DMS153 treated with DMSO at 0.1 percent for 48 hours (cell line): ENCODE results near the gene TGFBR3L.
A peak's percentile ranks its signal among the peaks of the same experiment; 100 is the strongest.
"Not testable (repeated sequence)": the region's sequence is repeated elsewhere in the genome, so short reads cannot be mapped to it uniquely, and the experiment has no call there.

Experiments used
- DNase-seq: peaks from one replicate; lab custom pipeline; 2025; ENCODE audit not compliant: unreplicated experiment; lab: John Stamatoyannopoulos, UW

Gene TGFBR3L

GRCh38 chr19:7916103-7916954 lies 1.7 kb downstream of the TGFBR3L start:
- DNase-seq, result no peak

- no peak for DNase-seq
Measured at GRCh38 chr19:7916955-7917266, 2.3 kb downstream of the TGFBR3L start.

- no peak for DNase-seq
Measured at GRCh38 chr19:7917267-7918061, 2.8 kb downstream of the TGFBR3L start.

GRCh38 chr19:7918062-7918614 lies 3.5 kb downstream of the TGFBR3L start:
- not testable (repeated sequence) for DNase-seq

GRCh38 chr19:7918615-7919421 lies 4.2 kb downstream of the TGFBR3L start:
- no peak for DNase-seq

- peak; percentile 79 for DNase-seq
Measured at GRCh38 chr19:7919610-7920518, 5.2 kb downstream of the TGFBR3L start, which contains the start of gene SNAPC2. SNAPC2 (plus strand) TSS chr19:7920338; CDS start chr19:7920367, 29 bp downstream.

- peak; percentile 94 for DNase-seq
Measured at GRCh38 chr19:7920519-7921301, 6.1 kb downstream of the TGFBR3L start.

GRCh38 chr19:7921302-7921966 lies 6.8 kb downstream of the TGFBR3L start:
- no peak for DNase-seq

- no peak for DNase-seq
Measured at GRCh38 chr19:7921967-7922835, 7.6 kb downstream of the TGFBR3L start.

- DNase-seq, result no peak
Measured at GRCh38 chr19:7922836-7923195, 8.2 kb downstream of the TGFBR3L start.

GRCh38 chr19:7923295-7924191 lies 8.9 kb downstream of the TGFBR3L start:
- no peak for DNase-seq

GRCh38 chr19:7924241-7924640 lies 9.6 kb downstream of the TGFBR3L start:
- DNase-seq, result no peak

GRCh38 chr19:7924651-7925170 lies 10.1 kb downstream of the TGFBR3L start:
- DNase-seq, result no peak

- peak; percentile 46 for DNase-seq
Measured at GRCh38 chr19:7925171-7925851, 10.7 kb downstream of the TGFBR3L start.

GRCh38 chr19:7926021-7926726 lies 11.5 kb downstream of the TGFBR3L start, which contains the start of gene CTXN1:
CTXN1 (minus strand) TSS chr19:7926135; CDS start chr19:7925538, 597 bp downstream.
- DNase-seq, result no peak
